HG02981 (cell line): ENCODE data around the gene PROSER1.
"Not testable (repeated sequence)": the region's sequence is repeated elsewhere in the genome, so short reads cannot be mapped to it uniquely, and the experiment has no call there.

Source experiments
- ATAC-seq: cut with Tn5 transposase; IDR thresholded peaks from one replicate; pipeline ENCODE4 v1.9.1; 2021; ENCODE audit warnings: mild to moderate bottlenecking, moderate library complexity; ENCODE audit not compliant: unreplicated experiment

The PROSER1 gene

DNA sequence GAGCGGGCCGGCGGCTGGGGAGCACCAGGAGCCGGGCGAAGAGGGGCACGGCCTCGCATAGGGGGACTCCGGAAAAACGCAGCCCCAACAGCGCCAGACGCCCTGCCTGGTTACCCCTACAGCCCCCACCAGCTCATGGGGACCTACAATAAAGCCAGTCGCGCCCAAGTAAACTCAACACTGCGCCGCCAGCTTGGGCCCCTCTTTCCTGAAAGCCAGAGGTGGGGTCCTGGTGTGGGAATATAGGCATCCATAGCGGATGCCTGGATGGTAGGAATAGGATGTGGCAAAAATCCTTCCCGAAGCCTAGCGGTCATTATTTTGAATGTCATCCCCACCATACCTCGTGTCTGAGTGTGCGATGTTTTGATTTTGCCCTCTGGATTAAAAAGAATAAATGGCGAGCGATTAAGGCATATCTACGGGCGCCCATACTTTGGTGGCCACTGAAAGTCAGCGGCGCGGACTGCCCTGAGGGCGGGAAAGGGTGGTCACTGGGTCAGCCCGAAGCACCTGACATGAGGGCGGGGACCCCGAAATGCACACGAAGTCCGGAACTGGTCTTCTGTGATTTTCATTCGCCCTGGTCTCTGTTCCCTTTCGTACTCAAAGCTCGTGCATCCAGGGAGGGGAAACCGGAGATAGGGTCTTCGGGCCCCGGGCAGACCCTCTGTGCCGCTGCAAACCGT is at the start of gene PROSER1, which contains the start of gene NHLRC3:
PROSER1 (minus strand) TSS at position 210 of the 689 bp plus-strand sequence. CDS start 847 bp downstream, outside the sequence.
NHLRC3 (plus strand) TSS at position 577 of the 689 bp plus-strand sequence. CDS start 184 bp downstream, outside the sequence.
- ATAC-seq, result peak; percentile 65

GRCh38 chr13:39086251-39086945 is 48.5 kb upstream of the PROSER1 start:
- ATAC-seq, result not testable (repeated sequence)

GRCh38 chr13:39073983-39074382 is 36.1 kb upstream of the PROSER1 start:
- no peak for ATAC-seq

- no peak for ATAC-seq
Measured at GRCh38 chr13:39072842-39073241, 35.0 kb upstream of the PROSER1 start.

- no peak for ATAC-seq
Measured at GRCh38 chr13:39062004-39062403, 24.1 kb upstream of the PROSER1 start.

DNA sequence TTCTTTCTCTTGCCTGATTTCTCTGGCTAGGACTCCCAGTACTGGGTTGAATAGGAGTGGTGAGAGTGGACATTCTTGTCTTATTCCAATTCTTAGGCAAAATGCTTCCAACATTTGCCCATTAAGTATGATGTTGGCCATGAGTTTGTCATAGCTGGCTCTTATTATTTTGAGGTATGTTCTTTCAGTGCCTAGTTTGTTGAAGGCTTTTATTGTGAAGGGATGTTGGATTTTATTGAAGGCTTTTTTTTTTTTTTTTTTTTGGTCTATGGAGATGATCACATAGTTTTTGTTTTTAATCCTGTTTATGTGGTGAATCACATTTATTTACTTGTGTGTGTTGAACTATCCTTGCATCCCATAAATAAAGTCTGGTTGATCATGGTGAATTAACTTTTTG is 20.2 kb upstream of the PROSER1 start:
- no peak for ATAC-seq

DNA sequence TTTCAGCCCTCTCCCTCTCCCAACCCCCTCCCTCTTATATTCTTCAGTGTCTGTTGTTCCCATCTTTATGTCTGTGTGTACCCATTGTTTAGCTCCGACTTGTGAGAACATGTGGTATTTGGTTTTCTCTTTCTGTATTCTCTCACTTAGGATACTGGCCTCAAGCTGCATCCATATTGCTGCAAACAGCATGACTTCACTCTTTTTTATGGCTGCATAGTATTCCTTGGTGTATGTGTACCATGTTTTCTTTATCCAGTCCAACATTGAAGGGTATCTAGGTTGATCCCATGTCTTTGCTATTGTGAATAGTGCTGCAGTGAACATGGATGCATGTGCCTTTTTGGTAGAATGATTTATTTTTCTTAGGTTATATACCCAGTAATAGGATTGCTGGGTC is 18.1 kb upstream of the PROSER1 start:
- no peak for ATAC-seq

- no peak for ATAC-seq
Measured at GRCh38 chr13:39054112-39054511, 16.2 kb upstream of the PROSER1 start.

DNA sequence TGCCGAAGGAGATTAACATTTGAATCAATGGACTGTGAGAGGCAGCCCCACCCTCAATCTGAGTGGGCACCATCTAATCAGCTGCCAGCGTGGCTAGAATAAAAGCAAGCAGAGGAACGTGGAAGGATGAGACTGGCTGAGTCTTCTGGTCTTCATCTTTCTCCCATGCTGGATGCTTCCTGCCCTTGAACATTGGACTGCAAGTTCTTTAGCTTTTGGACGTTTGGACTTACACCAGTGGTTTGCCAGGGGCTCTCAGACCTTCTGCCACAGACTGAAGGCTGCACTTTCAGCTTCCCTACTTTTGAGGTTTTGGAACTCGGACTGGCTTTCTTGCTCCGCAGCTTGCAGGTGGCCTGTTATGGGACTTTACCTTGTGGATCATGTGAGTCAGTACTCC is 15.1 kb upstream of the PROSER1 start:
- no peak for ATAC-seq

GRCh38 chr13:39051157-39051556 is 13.3 kb upstream of the PROSER1 start:
- ATAC-seq, result no peak

DNA sequence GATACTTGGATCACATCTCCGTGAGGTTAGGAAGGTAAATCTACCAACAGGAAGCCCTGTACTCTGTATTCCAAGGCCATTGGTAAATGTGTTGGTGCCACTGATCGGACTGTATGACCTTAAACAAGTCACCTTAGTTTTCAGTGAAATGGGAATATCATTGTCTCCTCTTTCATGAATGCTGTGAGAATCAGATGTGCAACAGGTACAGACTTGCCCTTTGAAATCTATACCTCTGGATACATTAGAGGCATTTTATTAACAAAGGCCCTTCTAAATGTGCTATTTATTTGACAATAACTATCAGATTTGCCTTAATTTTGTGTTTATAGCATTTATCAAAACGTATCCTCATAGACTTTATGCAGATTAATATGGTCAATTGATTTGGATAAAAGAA is 11.4 kb upstream of the PROSER1 start:
- ATAC-seq, result no peak

- no peak for ATAC-seq
Measured at GRCh38 chr13:39048806-39049205, 10.9 kb upstream of the PROSER1 start.

- ATAC-seq, result no peak
Measured at GRCh38 chr13:39047560-39047959, 9.7 kb upstream of the PROSER1 start.

- peak; percentile 58 for ATAC-seq
Measured at GRCh38 chr13:39044536-39044935, 6.6 kb upstream of the PROSER1 start.

DNA sequence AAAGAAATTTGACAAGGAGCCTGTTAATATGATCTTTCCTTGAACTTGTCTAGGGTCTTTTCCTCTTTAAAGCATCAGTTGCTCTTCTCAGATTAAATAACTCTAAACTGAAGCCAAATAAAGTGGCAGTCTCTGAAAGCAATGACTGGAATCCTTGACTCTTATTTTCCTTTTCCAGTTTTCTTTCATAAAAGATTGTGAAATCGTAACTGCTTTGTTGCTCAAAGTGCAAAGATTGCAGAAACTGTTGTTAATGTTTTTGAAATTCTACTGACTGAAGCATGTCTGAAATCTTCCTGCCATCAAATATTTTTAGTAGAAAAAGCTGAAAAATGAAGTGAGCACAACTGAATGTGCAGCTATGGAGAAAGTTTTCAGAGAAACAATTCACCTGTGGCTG is 2.3 kb upstream of the PROSER1 start:
- no peak for ATAC-seq

GRCh38 chr13:39039041-39039440 is 1.2 kb upstream of the PROSER1 start:
- ATAC-seq, result no peak

DNA sequence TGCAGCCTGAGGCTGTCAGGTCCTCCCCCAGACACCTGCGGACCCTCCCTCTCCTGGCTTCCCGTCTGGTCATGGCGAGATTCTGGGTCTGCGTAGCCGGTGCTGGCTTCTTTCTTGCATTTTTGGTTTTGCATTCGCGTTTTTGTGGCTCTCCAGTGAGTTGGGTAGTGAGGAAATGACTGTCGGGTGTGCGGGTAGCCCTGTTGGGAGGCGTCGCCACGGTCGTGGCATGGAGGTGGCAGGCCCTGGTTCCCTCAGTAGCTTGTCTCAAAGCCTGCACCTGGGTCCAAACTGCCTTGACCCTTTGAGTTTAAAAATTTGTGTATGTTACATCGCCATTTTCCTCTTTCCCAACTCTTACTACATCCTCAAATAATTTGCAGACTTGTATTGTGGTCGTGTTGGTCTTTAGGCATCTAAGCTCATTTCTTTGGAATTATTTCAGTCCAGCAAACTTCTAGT is 711 bp upstream of the PROSER1 start:
- ATAC-seq, result peak; percentile 34

DNA sequence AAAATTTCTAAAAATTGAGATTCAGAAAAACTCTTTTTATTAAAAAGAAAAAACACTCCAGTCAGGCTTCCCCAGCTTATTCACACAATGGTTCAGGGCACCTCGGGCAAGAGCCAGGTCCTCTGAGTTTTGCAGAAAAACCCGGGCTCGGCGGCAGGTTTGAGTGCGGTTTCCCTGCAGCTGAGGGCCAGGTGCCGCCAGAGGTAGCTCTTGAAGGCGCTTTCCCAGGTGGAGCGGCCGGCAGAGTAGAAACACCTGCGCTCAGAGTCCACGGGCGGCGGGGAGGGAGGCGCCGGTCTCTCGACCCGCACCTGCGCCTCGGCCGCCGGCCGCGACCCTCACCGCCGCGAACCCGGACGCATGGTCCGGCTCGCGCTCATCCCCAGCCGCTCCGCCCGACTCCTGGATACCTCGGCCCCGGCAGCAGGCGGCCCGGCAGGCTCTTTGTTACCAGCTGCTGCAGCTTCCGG is 444 bp downstream of the PROSER1 start:
- ATAC-seq, result no peak

GRCh38 chr13:39036212-39036611 is 1.7 kb downstream of the PROSER1 start:
- no peak for ATAC-seq

- no peak for ATAC-seq
Measured at GRCh38 chr13:39035799-39036198, 2.1 kb downstream of the PROSER1 start.

- ATAC-seq, result no peak
Measured at GRCh38 chr13:39035204-39035603, 2.7 kb downstream of the PROSER1 start.

DNA sequence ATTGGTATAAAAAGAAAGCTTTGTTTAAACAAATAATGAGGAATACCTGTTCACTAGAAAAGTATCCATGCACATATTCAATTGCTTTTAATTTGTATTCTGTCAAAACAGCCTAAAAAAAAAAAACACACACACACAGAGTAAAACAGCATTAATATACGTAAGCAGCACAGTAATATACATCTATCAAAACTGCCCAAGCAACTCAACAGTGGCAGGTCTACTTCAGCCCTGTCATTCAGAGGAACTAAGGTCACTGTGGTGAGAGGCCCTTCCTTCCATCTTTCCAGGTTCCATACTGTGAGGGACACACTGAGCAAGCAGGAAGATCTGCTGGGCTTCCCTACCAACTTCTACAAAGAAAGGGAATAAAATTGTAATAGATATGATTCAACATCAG is 3.8 kb downstream of the PROSER1 start:
- ATAC-seq, result no peak
